SK-N-SH (cell line): ENCODE measurements around the gene ARHGAP15. TPM values are rescaled to one million over a fixed set of nuclear protein-coding genes. Genes with fewer than 3 reads are reported as not detected.

ENCODE experiments used
- CTCF ChIA-PET: fragments of 300-600, 350-600 bp; formaldehyde crosslinking; extraction: SDS; loops from one replicate; lab custom pipeline; 2021; lab: Yijun Ruan, JAX
- POLR2A ChIA-PET: fragments of 350-600 bp; sonication (Branson Sonifier 250); formaldehyde crosslinking; extraction: SDS; loops from one replicate; lab custom pipeline; 2020; ENCODE audit warnings: antibody characterized with exemption, inconsistent platforms; lab: Yijun Ruan, JAX
- DNase-seq: peaks from one replicate; pipeline ENCODE4 v3.0.0; 2012
- H2AFZ ChIP-seq: fragments of 200-600 bp; sonication (generic); 2 replicates; pipeline ENCODE4 v1.8.1; 2016; ENCODE audit warnings: antibody characterized with exemption, mild to moderate bottlenecking, low read depth
- H3F3A ChIP-seq: fragments of 200-600 bp; sonication (generic); replicated peaks from 2 replicates; pipeline ENCODE3; 2016; ENCODE audit warnings: antibody characterized with exemption, mild to moderate bottlenecking; ENCODE audit not compliant: insufficient read depth
- H3K27ac ChIP-seq, 2 experiments: fragments of 200-500 bp in 1 of 2; fragments of 200-600 bp in 1 of 2; sonication (Bioruptor generic) in 1 of 2; sonication (generic), shearing (Covaris generic) in 1 of 2; 2 replicates each; pipeline versions ENCODE4 v1.5.1 to v1.6.1; 2014 to 2016; ENCODE audit warnings: low read depth in 2 of 2, inconsistent platforms in 1 of 2, low read length in 1 of 2, mild to moderate bottlenecking in 1 of 2, mixed read lengths in 1 of 2
- H3K27me3 ChIP-seq: fragments of 200-600 bp; sonication (generic), shearing (Covaris generic); 2 replicates; pipeline ENCODE4 v1.6.1; 2016; ENCODE audit warnings: mixed run types; ENCODE audit not compliant: insufficient read depth
- H3K36me3 ChIP-seq, 2 experiments: fragments of 200-500 bp in 1 of 2; fragments of 200-600 bp in 1 of 2; sonication (Bioruptor generic) in 1 of 2; sonication (generic) in 1 of 2; replicated peaks in 1 of 2; 2 replicates each; pipeline versions ENCODE3 to v1.5.1; 2014 to 2016; ENCODE audit warnings: low read length in 1 of 2, mild to moderate bottlenecking in 1 of 2; ENCODE audit not compliant: insufficient read depth in 2 of 2, control insufficient read depth in 1 of 2
- H3K4me1 ChIP-seq, 2 experiments: fragments of 200-500 bp in 1 of 2; fragments of 200-600 bp in 1 of 2; sonication (Bioruptor generic) in 1 of 2; sonication (generic), shearing (Covaris generic) in 1 of 2; 2 replicates each; pipeline versions ENCODE4 v1.5.1 to v1.6.1; 2014 to 2016; ENCODE audit warnings: low read depth in 1 of 2, low read length in 1 of 2, mixed run types in 1 of 2; ENCODE audit not compliant: insufficient read depth in 2 of 2, control insufficient read depth in 1 of 2
- H3K4me2 ChIP-seq: fragments of 200-600 bp; sonication (generic), shearing (Covaris generic); 2 replicates; pipeline ENCODE4 v1.6.1; 2017; ENCODE audit warnings: mixed run types
- H3K4me3 ChIP-seq, 2 experiments: fragments of 200-500 bp in 1 of 2; fragments of 200-600 bp in 1 of 2; sonication (Bioruptor generic) in 1 of 2; sonication (generic), shearing (Covaris generic) in 1 of 2; 2 replicates each; pipeline versions ENCODE4 v1.5.1 to v1.8.1; 2014 to 2016; ENCODE audit warnings: low read depth in 2 of 2, inconsistent platforms in 1 of 2, low read length in 1 of 2, mild to moderate bottlenecking in 1 of 2, mixed read lengths in 1 of 2, moderate library complexity in 1 of 2
- H3K79me2 ChIP-seq: fragments of 200-600 bp; sonication (generic); 2 replicates; pipeline ENCODE4 v1.8.1; 2017; ENCODE audit warnings: mild to moderate bottlenecking; ENCODE audit not compliant: insufficient read depth
- H3K9ac ChIP-seq: fragments of 200-600 bp; sonication (generic); 2 replicates; pipeline ENCODE4 v1.6.1; 2017; ENCODE audit warnings: mixed run types
- H3K9me2 ChIP-seq: fragments of 200-600 bp; sonication (generic); 2 replicates; pipeline ENCODE4 v1.6.1; 2017; ENCODE audit warnings: mixed run types
- H3K9me3 ChIP-seq: fragments of 200-600 bp; sonication (generic); 2 replicates; pipeline ENCODE4 v1.6.1; 2017; ENCODE audit warnings: mixed run types, mild to moderate bottlenecking, moderate library complexity
- H4K20me1 ChIP-seq: fragments of 200-600 bp; sonication (generic); 2 replicates; pipeline ENCODE4 v1.6.1; 2017; ENCODE audit warnings: mild to moderate bottlenecking, mixed run types; ENCODE audit not compliant: insufficient read depth
- ELF1 ChIP-seq: IDR thresholded peaks from 2 replicates; pipeline ENCODE4 v1.4.0; 2012
- EZH2phosphoT487 ChIP-seq: fragments of 200-600 bp; sonication (generic); IDR thresholded peaks from 2 replicates; pipeline ENCODE4 v1.6.1; 2017; ENCODE audit warnings: low read depth, mixed run types, mild to moderate bottlenecking, antibody characterized with exemption, moderate library complexity, borderline replicate concordance
- FOSL2 ChIP-seq: IDR thresholded peaks from 2 replicates; pipeline ENCODE4 v1.4.0; 2012; ENCODE audit warnings: low read depth, mild to moderate bottlenecking, moderate library complexity, borderline replicate concordance
- GATA2 ChIP-seq: sonication (generic); formaldehyde crosslinking; IDR thresholded peaks from 2 replicates; pipeline ENCODE4 v1.5.0; 2020; ENCODE audit warnings: mild to moderate bottlenecking, missing genetic modification reagents
- JUND ChIP-seq: IDR thresholded peaks from 2 replicates; pipeline ENCODE4 v1.4.0; 2012
- MAX ChIP-seq: IDR thresholded peaks from 2 replicates; pipeline ENCODE4 v1.4.0; 2012; ENCODE audit warnings: low read depth
- MEF2A ChIP-seq: IDR thresholded peaks from 2 replicates; pipeline ENCODE4 v1.4.0; 2012; ENCODE audit warnings: low read depth, borderline replicate concordance
- REST ChIP-seq: IDR thresholded peaks from 2 replicates; pipeline ENCODE4 v1.6.1; 2012; ENCODE audit warnings: mild to moderate bottlenecking, low read depth, low read length, moderate library complexity
- SIN3A ChIP-seq: IDR thresholded peaks from 2 replicates; pipeline ENCODE4 v1.6.1; 2012; ENCODE audit warnings: low read depth, mild to moderate bottlenecking, low read length, moderate library complexity, borderline replicate concordance
- SMC3 ChIP-seq: IDR thresholded peaks from 2 replicates; pipeline ENCODE4 v1.6.1; 2012; ENCODE audit warnings: low read depth, low read length, improper control_type of control experiment
- TAF1 ChIP-seq: IDR thresholded peaks from 2 replicates; pipeline ENCODE4 v1.6.1; 2012; ENCODE audit warnings: low read depth, mild to moderate bottlenecking, low read length, moderate library complexity, borderline replicate concordance
- TCF12 ChIP-seq: IDR thresholded peaks from 2 replicates; pipeline ENCODE4 v1.4.0; 2012
- TEAD4 ChIP-seq: IDR thresholded peaks from 2 replicates; pipeline ENCODE4 v1.4.0; 2012; ENCODE audit warnings: mild to moderate bottlenecking, borderline replicate concordance; ENCODE audit not compliant: insufficient read depth
- USF2 ChIP-seq: fragments of 150-350 bp; IDR thresholded peaks from 2 replicates; pipeline ENCODE4 v1.6.1; 2017; ENCODE audit warnings: antibody characterized with exemption, low read length, low read depth, borderline replicate concordance
- YY1 ChIP-seq: IDR thresholded peaks from 2 replicates; pipeline ENCODE4 v1.4.0; 2012; ENCODE audit warnings: low read depth, mild to moderate bottlenecking
- WGBS: methylation state at CpG from one replicate; pipeline ENCODE4 v1.1.6; 2017; ENCODE audit warnings: low lambda C conversion rate; 5-methylcytosine and 5-hydroxymethylcytosine counted together
- polyA plus RNA-seq, 3 experiments: library from polyadenylated mRNA; depleted of rRNA; stranded (reverse); fragments of >200 nt; gene quantifications; 2 replicates each; pipeline ENCODE4 v1.2.3, GENCODE V29; 2012

The ARHGAP15 gene
- polyA plus RNA-seq, 1 of the 3 experiments (the other 2 are of a cell fraction), result not detected

- no peaks in the 10 kb centered on the region for H3K4me1 ChIP-seq
- H3K27ac ChIP-seq, result no peak overlapping the region
- H3K9me2 ChIP-seq, result no peaks in the 10 kb centered on the region; the same call in 1 of the 2 replicates
- H3K36me3 ChIP-seq, result peaks cover 0 to 4% of the 10 kb centered on the region in 2 experiments
- no peaks in the 10 kb centered on the region for H3F3A ChIP-seq
- no peak overlapping the region for H3K4me3 ChIP-seq
- TF ChIP-seq SIN3A, result no peak
- no peaks in the 10 kb centered on the region for H3K79me2 ChIP-seq
- H2AFZ ChIP-seq, result no peak overlapping the region
- no peaks in the 10 kb centered on the region for H4K20me1 ChIP-seq
- WGBS, result 75% methylated on average over 1 of the region's 1 CpG
- no peaks in the 10 kb centered on the region; the same call in 1 of the 2 replicates for H3K9me3 ChIP-seq
- no peak overlapping the region for H3K9ac ChIP-seq
- ChIA-PET POLR2A (no interaction called here), CTCF (interaction anchor here (1.0 kb wide), 1 partner anchor 15 kb away, joined by 3 read pairs; no protein-coding TSS in a partner anchor)
- no peak for DNase-seq
- no peaks in the 10 kb centered on the region for H3K27me3 ChIP-seq
- H3K4me2 ChIP-seq, result no peak overlapping the region
Observed at GRCh38 chr2:143497726-143498125, 368.5 kb downstream of the ARHGAP15 start.

- Histone ChIP-seq H3K27ac (no peak overlapping the region), H3F3A (no peaks in the 10 kb centered on the region)
- WGBS, result 16% methylated on average over 1 of the region's 1 CpG
- TF ChIP-seq TCF12 (no peak), YY1 (no peak), REST (no peak), GATA2 (no peak), USF2 (no peak), FOSL2 (no peak), TEAD4 (no peak), JUND (no peak), MAX (no peak), EZH2phosphoT487 (no peak), TAF1 (no peak), SMC3 (no peak), ELF1 (no peak), MEF2A (no peak)
- TF ChIP-seq, all 33 proteins: peak for 0
- H3K27me3 ChIP-seq, result no peaks in the 10 kb centered on the region
- no peak for DNase-seq
- POLR2A ChIA-PET, result no interaction called here
- H4K20me1 ChIP-seq, result no peaks in the 10 kb centered on the region
- CTCF ChIA-PET, result interaction anchor here (0.6 kb wide), 1 partner anchor 1518 kb away, joined by 3 read pairs; no protein-coding TSS in a partner anchor
- H3K36me3 ChIP-seq, result peaks cover 0 to 4% of the 10 kb centered on the region in 2 experiments
- no peak overlapping the region for H3K4me2 ChIP-seq
- H3K9ac ChIP-seq, result no peak overlapping the region
- no peaks in the 10 kb centered on the region; the same call in 1 of the 2 replicates for H3K9me2 ChIP-seq
- H2AFZ ChIP-seq, result no peak overlapping the region
- H3K4me1 ChIP-seq, result no peaks in the 10 kb centered on the region
- no peak overlapping the region for H3K4me3 ChIP-seq
- no peaks in the 10 kb centered on the region for H3K79me2 ChIP-seq
- no peaks in the 10 kb centered on the region; the same call in 1 of the 2 replicates for H3K9me3 ChIP-seq
Observed at GRCh38 chr2:143498496-143498895, 369.3 kb downstream of the ARHGAP15 start.
